Measurements from ENCODE around the gene TMEM221. TPM values are rescaled to one million over a fixed set of nuclear protein-coding genes. Genes with fewer than 3 reads are reported as not detected.

The TMEM221 gene
- total and polyA plus RNA-seq, 10 of the 15 experiments (the other 5 are each of a cell fraction or from before 2014, with no cell fraction given), result 0.04 to 0.24 TPM; not detected in 8

- BruUV-seq (replicated peaks), result no TSS peak
- no peak for DNase-seq (ENCODE audit: low read depth, low spot score)
- Histone ChIP-seq H3K9ac (ENCODE audit: control insufficient read depth, insufficient read depth, low read length) (no peak overlapping the region), H3K27me3 (replicated peaks in 1 of 2; ENCODE audit: control insufficient read depth in 2 of 2, insufficient read depth in 2 of 2, low read length in 1 of 2) (peaks cover 3 to 7% of the 10 kb centered on the region in 2 experiments; a peak in 2 of 4 replicates), H3K9me3 (replicated peaks; ENCODE audit: control insufficient read depth, insufficient read depth, low read length) (no peaks in the 10 kb centered on the region; the same call in 2 of the 3 replicates), H3K4me1 (ENCODE audit: control insufficient read depth, insufficient read depth, low read length) (peaks cover 11% of the 10 kb centered on the region), H2AFZ (ENCODE audit: control insufficient read depth, low read depth, low read length) (no peak overlapping the region), H3K4me2 (ENCODE audit: control insufficient read depth, insufficient read depth) (no peak overlapping the region), H4K20me1 (ENCODE audit: control insufficient read depth, insufficient read depth) (no peaks in the 10 kb centered on the region; the same call in 1 of the 2 replicates), H3K27ac (ENCODE audit: control insufficient read depth, insufficient read depth) (no peak overlapping the region), H3K79me2 (ENCODE audit: control insufficient read depth, insufficient read depth, low read length) (no peaks in the 10 kb centered on the region), H3K36me3 (ENCODE audit: control insufficient read depth in 2 of 2, insufficient read depth in 2 of 2, low read length in 1 of 2) (no peaks in the 10 kb centered on the region), H3K4me3 (no peak overlapping the region)
- RAD21 ChIA-PET (ENCODE audit: unreplicated experiment), result no interaction called here
- POLR2A ChIA-PET, result interaction anchor here (0.6 kb wide), 1 partner anchor 21 kb away, joined by 4 read pairs; no protein-coding TSS in a partner anchor
- intact Hi-C loops (cut with micrococcal nuclease; ENCODE audit: unreplicated experiment), result no loop called here
- in situ Hi-C loops (cut with MboI), result no loop called here
- 21% methylated on average over 6 of the region's 13 CpGs for WGBS (ENCODE audit: insufficient coverage, insufficient replicate concordance, low lambda C conversion rate, missing lambda C conversion rate)
- CTCF ChIA-PET, result interaction anchor here (0.7 to 1.3 kb wide), 6 partner anchors 11 to 119 kb away, joined by 3 to 10 read pairs (median 4); partner anchors contain the start of gene SLC27A1
- FAIRE-seq, result no peak
- SMC1A ChIA-PET (ENCODE audit: uncharacterized antibody, unreplicated experiment), result interaction anchor here (0.9 kb wide), 1 partner anchor 11 kb away, joined by 4 read pairs; no protein-coding TSS in a partner anchor
- ATAC-seq, result no peak; the same call in 2 of the 3 replicates
- no peak for TF ChIP-seq NRF1 (conservative IDR thresholded peaks at IDR 0.05; ENCODE audit: low read depth, low read length)
- TF ChIP-seq TARDBP (IDR thresholded peaks at IDR 0.05; ENCODE audit: borderline replicate concordance), result no peak
- TF ChIP-seq TAF1 (IDR thresholded peaks at IDR 0.05; ENCODE audit: borderline replicate concordance, low read depth, low read length), result no peak
- no peak for TF ChIP-seq SKIL (IDR thresholded peaks at IDR 0.05; ENCODE audit: low read depth, poor library complexity, severe bottlenecking)
- TF ChIP-seq, protein P1, sequence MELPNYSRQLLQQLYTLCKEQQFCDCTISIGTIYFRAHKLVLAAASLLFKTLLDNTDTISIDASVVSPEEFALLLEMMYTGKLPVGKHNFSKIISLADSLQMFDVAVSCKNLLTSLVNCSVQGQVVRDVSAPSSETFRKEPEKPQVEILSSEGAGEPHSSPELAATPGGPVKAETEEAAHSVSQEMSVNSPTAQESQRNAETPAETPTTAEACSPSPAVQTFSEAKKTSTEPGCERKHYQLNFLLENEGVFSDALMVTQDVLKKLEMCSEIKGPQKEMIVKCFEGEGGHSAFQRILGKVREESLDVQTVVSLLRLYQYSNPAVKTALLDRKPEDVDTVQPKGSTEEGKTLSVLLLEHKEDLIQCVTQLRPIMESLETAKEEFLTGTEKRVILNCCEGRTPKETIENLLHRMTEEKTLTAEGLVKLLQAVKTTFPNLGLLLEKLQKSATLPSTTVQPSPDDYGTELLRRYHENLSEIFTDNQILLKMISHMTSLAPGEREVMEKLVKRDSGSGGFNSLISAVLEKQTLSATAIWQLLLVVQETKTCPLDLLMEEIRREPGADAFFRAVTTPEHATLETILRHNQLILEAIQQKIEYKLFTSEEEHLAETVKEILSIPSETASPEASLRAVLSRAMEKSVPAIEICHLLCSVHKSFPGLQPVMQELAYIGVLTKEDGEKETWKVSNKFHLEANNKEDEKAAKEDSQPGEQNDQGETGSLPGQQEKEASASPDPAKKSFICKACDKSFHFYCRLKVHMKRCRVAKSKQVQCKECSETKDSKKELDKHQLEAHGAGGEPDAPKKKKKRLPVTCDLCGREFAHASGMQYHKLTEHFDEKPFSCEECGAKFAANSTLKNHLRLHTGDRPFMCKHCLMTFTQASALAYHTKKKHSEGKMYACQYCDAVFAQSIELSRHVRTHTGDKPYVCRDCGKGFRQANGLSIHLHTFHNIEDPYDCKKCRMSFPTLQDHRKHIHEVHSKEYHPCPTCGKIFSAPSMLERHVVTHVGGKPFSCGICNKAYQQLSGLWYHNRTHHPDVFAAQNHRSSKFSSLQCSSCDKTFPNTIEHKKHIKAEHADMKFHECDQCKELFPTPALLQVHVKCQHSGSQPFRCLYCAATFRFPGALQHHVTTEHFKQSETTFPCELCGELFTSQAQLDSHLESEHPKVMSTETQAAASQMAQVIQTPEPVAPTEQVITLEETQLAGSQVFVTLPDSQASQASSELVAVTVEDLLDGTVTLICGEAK (IDR thresholded peaks at IDR 0.05; ENCODE audit: borderline replicate concordance), result no peak
- TF ChIP-seq BCLAF1 (IDR thresholded peaks at IDR 0.05), result no peak
- no peak for TF ChIP-seq BCL3 (IDR thresholded peaks at IDR 0.05; ENCODE audit: borderline replicate concordance, insufficient read depth, low read depth, low read length, poor library complexity, severe bottlenecking)
Observed at GRCh38 chr19:17454576-17455071, 6.2 kb upstream of the TMEM221 start.
